ENCODE measurements around the gene SPINT4. TPM values are rescaled to one million over a fixed set of nuclear protein-coding genes. Genes with fewer than 3 reads are reported as not detected.

SPINT4 gene
- total and polyA plus RNA-seq, 2 experiments from 2014 or later = not detected

- no peak for TF ChIP-seq ZNF462 (CRISPR knock-in tag; IDR thresholded peaks at IDR 0.05)
- TF ChIP-seq ETS1 (IDR thresholded peaks at IDR 0.05) = no peak
- TF ChIP-seq EZH2phosphoT487 (IDR thresholded peaks at IDR 0.05; ENCODE audit: unreplicated experiment) = no peak
- Histone ChIP-seq H3K4me1 (ENCODE audit: insufficient read depth) (no peaks in the 10 kb centered on the region), H3K9me2 (ENCODE audit: insufficient read depth) (no peaks in the 10 kb centered on the region; the same call in 1 of the 2 replicates), H3F3A (replicated peaks; ENCODE audit: low read depth) (no peaks in the 10 kb centered on the region), H2AFZ (no peak overlapping the region), H3K36me3 (ENCODE audit: insufficient read depth) (peaks cover 21% of the 10 kb centered on the region), H4K20me1 (replicated peaks; ENCODE audit: insufficient read depth) (no peaks in the 10 kb centered on the region), H3K27me3 (ENCODE audit: insufficient read depth) (no peaks in the 10 kb centered on the region), H3K4me3 (no peak overlapping the region), H3K27ac (ENCODE audit: low read depth) (no peak overlapping the region), H3K4me2 (no peak overlapping the region), H3K79me2 (replicated peaks; ENCODE audit: insufficient read depth) (no peaks in the 10 kb centered on the region)
- DNase-seq (ENCODE audit: low spot score) (no peak), ATAC-seq (no peak)
- H3K9me3 Mint-ChIP-seq = peaks cover 61% of the 10 kb centered on the region
- no peaks in the 10 kb centered on the region for H3K27me3 Mint-ChIP-seq (ENCODE audit: insufficient read depth, low read depth, poor library complexity)
- H3K27ac Mint-ChIP-seq = no peak overlapping the region
- no peaks in the 10 kb centered on the region for H3K4me1 Mint-ChIP-seq
- H3K36me3 Mint-ChIP-seq (ENCODE audit: low read depth) = peaks cover 51% of the 10 kb centered on the region
- H3K4me3 Mint-ChIP-seq = no peak overlapping the region
These were observed 13.4 kb downstream of the SPINT4 start for GRCh38 chr20:45735552-45735951.

- peaks cover 48% of the 10 kb centered on the region for H3K36me3 Mint-ChIP-seq (ENCODE audit: low read depth)
- no peaks in the 10 kb centered on the region for H3K4me1 ChIP-seq (ENCODE audit: insufficient read depth)
- no peak overlapping the region for H3K27ac ChIP-seq (ENCODE audit: low read depth)
- no peaks in the 10 kb centered on the region for H4K20me1 ChIP-seq (replicated peaks; ENCODE audit: insufficient read depth)
- peaks cover 58% of the 10 kb centered on the region for H3K9me3 Mint-ChIP-seq
- ATAC-seq = no peak
- H2AFZ ChIP-seq = no peak overlapping the region
- H3K36me3 ChIP-seq (ENCODE audit: insufficient read depth) = peaks cover 21% of the 10 kb centered on the region
- H3K79me2 ChIP-seq (replicated peaks; ENCODE audit: insufficient read depth) = no peaks in the 10 kb centered on the region
- H3K27me3 ChIP-seq (ENCODE audit: insufficient read depth) = no peaks in the 10 kb centered on the region
- no peaks in the 10 kb centered on the region for H3F3A ChIP-seq (replicated peaks; ENCODE audit: low read depth)
- H3K4me3 ChIP-seq = no peak overlapping the region
- no peaks in the 10 kb centered on the region for H3K4me1 Mint-ChIP-seq
- DNase-seq (ENCODE audit: low spot score) = no peak
- TF ChIP-seq NANOG (IDR thresholded peaks at IDR 0.05; ENCODE audit: borderline replicate concordance) = no peak
- no peak for TF ChIP-seq ZNF462 (CRISPR knock-in tag; IDR thresholded peaks at IDR 0.05)
- no peak overlapping the region for H3K4me3 Mint-ChIP-seq
- no peak overlapping the region for H3K27ac Mint-ChIP-seq
- no peaks in the 10 kb centered on the region for H3K27me3 Mint-ChIP-seq (ENCODE audit: insufficient read depth, low read depth, poor library complexity)
- no peaks in the 10 kb centered on the region; the same call in 1 of the 2 replicates for H3K9me2 ChIP-seq (ENCODE audit: insufficient read depth)
- H3K4me2 ChIP-seq = no peak overlapping the region
These were observed 13.8 kb downstream of the SPINT4 start for GRCh38 chr20:45735988-45736387.
